ENCODE data around the gene NTF3.

Gene NTF3

GRCh38 chr12:5487076-5487475 lies 55.2 kb downstream of the NTF3 start:
- DNase-seq (ENCODE audit: low read depth, low spot score): no peak

DNA sequence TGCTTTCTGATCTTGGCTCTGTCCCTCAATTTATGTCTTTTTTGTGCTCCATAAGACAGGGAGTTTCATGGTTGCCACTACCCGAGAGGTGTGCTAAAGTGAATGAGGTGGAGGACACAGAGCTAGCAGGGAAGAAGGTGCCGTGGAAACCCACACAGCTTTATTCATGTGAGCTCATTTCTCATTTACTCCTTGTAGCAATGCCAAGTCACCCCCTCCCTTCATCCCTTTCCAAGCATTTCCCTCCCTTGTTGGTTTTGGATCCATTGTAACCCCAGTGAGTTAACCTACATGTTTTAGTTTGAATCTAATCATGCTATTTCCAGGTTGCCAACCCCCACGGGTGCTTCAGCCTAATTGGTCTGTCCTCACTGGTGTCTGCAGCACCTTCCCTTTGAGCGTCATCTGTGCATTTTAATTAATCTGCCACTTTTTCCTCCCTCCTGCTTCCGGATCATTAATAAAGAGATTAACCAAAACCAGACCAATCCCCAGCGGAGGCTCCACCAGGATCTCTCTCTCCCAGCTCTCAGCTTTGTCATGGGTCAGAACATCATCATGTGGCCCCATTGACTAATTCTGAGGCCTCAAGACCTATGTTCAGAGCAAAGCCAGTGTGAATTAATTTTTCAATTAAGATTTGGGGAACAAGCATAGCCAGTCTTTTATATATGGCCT lies 56.2 kb downstream of the NTF3 start:
- peak; percentile 66 for DNase-seq (ENCODE audit: low read depth, low spot score)

GRCh38 chr12:5488626-5488955 lies 56.7 kb downstream of the NTF3 start:
- DNase-seq (ENCODE audit: low read depth, low spot score): no peak

DNA sequence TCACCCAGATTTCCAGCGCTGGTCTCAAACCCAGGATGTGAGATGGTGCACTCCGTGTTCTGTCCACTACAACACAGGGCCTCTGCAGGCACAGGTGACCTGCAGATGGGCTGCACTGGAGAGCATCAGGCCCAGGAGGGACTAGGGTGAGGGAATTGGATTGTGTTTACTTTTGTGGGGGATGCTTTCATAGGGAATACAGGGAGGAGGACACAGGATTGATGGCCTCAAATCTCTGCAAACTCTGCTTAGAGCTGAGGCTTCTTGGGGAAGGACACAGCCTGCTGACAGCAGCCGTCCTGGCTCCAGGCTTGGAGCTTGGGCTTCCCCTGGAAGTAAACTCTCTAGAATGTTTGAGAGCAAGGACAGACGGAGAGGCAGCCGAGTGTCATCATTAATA lies 57.1 kb downstream of the NTF3 start:
- no peak for DNase-seq (ENCODE audit: low read depth, low spot score)

- DNase-seq (ENCODE audit: low read depth, low spot score): peak; percentile 36
These were observed 58.0 kb downstream of the NTF3 start for GRCh38 chr12:5489760-5490406.

GRCh38 chr12:5492562-5492961 lies 60.7 kb downstream of the NTF3 start:
- DNase-seq (ENCODE audit: low read depth, low spot score): no peak

- no peak for DNase-seq (ENCODE audit: low read depth, low spot score)
These were observed 61.1 kb downstream of the NTF3 start for GRCh38 chr12:5493018-5493417.

- DNase-seq (ENCODE audit: low read depth, low spot score): no peak
These were observed 62.4 kb downstream of the NTF3 start for GRCh38 chr12:5494343-5494742.

DNA sequence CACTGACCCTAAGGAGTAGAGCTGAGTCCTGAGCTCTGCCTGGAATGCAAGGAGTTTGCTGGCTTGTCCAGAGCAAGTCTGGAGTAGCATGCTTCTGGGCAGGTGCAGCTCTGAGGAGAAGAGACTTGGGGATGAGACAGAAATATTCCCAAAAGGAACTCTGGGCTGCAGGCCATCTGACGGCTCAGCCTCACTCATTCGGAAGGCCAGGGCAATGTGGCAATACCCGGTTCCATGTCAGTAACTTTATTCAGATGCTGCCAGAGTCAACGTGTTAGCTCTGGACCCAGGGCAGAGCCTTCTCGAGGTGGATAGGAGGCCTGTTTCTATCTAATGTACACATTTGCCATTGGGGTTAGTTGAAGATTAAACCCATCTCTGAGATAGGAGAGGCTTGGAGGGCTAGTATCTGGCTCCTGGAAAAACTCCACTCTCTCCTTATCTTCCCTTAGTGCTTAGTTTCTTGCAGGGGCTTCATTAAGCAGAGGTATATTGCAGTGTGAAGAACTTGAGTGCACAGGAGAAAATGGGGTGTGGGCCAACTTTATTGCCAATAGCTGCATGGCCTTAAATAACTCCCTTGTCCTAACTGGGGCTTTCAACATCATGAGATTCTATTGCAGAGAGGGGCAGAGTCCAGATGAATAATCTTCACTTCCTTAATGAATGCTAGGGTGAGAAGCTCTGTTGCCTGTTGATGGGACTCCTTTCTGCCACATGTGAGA lies 65.6 kb downstream of the NTF3 start:
- no peak for DNase-seq (ENCODE audit: low read depth, low spot score)

DNA sequence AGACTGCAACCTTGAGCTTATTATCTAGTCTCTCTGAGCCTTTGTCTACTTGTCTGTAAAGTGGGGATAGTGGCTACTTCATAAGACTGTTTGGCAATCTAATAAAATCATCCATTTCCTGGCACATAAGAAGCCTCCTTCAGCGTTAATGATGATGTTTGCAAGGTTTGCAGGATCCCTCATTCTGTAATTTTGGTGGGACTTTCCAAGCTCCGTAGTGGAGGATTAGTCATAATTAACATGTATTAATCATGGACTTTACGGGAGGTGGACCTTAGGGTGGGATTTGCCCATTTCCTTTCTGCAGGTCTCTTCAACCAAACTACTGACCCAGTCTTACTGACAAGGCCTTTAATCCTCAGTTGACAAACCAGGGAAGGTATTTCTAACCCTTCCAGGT lies 66.2 kb downstream of the NTF3 start:
- no peak for DNase-seq (ENCODE audit: low read depth, low spot score)

- no peak for DNase-seq (ENCODE audit: low read depth, low spot score)
These were observed 66.9 kb downstream of the NTF3 start for GRCh38 chr12:5498806-5499205.

DNA sequence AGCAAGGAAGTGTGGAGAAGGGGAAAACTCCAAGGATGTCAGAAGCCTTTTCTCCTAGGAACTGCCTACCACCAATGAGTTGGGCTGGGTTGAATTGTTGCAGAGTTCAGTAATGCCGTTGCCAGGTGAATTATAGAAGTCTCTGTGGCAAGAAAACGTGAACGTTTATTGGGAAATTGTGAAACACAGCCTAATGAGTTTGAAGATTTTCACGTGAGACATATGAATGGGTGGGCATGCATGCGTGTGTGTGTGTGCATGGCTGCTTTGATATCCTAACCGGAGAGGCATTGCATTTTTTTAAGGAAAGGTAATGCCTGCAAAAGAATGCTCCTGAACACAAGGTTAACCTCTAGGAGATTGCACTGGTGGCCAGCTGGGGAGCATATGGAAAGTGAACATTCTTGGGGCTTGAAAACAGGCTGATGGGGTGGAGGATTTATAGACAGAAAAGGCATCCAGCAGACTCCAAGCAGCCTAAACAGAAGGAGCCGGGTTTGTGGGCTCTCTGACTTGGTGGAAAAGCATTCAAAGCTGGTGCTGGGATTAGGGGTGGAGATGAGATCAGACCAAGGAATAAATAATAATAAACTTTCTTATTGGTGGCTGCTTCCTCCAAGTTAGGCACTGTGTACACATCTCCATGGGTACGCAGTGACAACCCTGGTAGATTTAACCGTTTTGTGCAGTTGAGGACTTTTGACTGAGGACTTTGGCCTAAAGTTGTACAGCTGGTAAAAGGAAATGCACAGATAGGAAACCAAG lies 67.8 kb downstream of the NTF3 start:
- DNase-seq (ENCODE audit: low read depth, low spot score): peak; percentile 45

- no peak for DNase-seq (ENCODE audit: low read depth, low spot score)
These were observed 68.4 kb downstream of the NTF3 start for GRCh38 chr12:5500331-5500659.

DNA sequence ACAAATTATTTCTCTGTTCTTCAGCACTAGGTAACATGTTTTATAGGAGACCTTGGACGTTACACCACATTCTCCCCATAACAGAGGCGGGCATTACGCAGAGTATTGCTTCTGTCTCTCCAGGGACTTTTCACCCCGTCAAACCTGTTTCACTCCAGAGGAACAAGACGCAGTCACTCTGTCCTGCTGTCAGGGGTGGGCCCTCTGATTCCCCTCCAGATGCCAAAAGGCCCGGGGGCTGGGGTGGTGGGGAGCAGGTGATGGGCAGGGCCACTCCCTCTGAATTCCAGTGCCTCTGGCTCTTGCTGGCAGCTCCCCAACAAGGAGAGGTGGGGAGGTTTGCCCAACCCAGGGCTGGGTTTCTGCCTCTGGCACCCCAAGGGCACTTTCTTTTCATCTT lies 71.9 kb downstream of the NTF3 start:
- no peak for DNase-seq (ENCODE audit: low read depth, low spot score)

DNA sequence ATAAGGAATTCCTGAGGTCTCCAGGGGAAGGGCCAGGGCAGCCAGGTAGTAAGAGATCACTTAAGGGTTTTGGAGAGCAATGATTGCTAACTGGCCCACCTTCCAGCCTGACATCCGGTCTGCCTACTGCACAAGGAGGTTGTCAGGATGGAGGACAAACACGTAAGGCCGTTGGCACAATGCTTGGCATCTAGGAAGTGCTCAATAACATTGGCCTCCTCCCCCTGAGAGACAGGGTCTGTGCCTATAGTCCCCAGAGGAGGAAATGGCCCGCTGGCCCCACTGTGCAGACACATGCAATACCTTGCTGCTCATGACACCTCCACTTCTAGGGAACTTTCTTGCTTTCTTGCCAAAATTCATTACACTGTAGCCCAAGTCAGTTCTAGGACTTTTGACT lies 73.2 kb downstream of the NTF3 start:
- DNase-seq (ENCODE audit: low read depth, low spot score): no peak

- no peak for DNase-seq (ENCODE audit: low read depth, low spot score)
These were observed 73.8 kb downstream of the NTF3 start for GRCh38 chr12:5505751-5506150.

GRCh38 chr12:5506295-5506694 lies 74.4 kb downstream of the NTF3 start:
- no peak for DNase-seq (ENCODE audit: low read depth, low spot score)

GRCh38 chr12:5506821-5507231 lies 74.9 kb downstream of the NTF3 start:
- DNase-seq (ENCODE audit: low read depth, low spot score): no peak

DNA sequence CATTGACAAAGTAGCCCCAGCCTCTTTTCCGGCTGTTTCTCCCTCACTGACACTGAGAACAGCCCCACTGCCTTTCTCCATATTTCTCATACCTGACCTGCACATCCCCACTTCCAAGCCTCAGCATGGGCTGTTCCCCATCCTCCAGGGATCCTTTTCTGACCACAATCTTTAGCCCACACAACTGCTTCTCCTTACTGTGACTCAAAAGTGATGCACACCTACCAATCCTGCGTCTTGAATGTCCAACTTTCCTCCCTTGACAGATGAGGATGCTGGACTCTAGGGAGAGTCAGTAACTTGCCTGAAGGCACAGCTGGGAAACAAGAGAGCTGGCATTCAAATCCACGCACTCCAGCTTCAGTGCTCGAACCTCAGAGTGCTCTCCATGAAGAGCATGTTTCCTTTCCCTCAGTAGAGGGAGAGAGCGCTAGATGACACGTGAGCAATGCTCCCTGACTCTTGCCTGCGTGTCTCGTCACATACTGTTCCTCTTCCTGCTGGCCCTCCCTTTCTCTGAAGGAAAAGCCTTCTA lies 75.6 kb downstream of the NTF3 start:
- no peak for DNase-seq (ENCODE audit: low read depth, low spot score)

GRCh38 chr12:5507944-5508343 lies 76.0 kb downstream of the NTF3 start:
- DNase-seq (ENCODE audit: low read depth, low spot score): no peak

- no peak for DNase-seq (ENCODE audit: low read depth, low spot score)
These were observed 77.2 kb downstream of the NTF3 start for GRCh38 chr12:5509102-5509501.

DNA sequence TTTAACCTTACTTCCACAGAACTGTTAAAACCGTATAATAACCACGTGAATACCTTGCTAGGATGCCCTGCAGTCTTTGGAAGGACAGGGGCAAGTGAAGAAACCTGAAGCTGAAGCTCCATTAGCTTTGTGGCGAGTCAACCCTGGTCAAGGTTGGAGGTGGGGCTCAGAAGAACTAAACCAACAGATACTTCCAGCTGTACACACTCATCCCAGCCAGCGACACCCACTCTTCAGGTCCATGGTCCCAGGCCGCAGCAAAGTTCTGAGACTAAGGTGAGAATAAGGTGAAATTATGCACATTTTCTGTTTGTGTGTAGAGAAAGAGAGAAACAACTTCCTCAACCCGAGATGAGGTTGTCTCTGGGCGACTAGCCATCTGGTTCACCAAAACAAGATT lies 77.6 kb downstream of the NTF3 start:
- no peak for DNase-seq (ENCODE audit: low read depth, low spot score)

Measured in astrocyte of the hippocampus (primary cell).